HepG2 (cell line): ENCODE measurements around the gene SH2D2A. TPM values are rescaled to one million over a fixed set of nuclear protein-coding genes. Genes with fewer than 3 reads are reported as not detected.
A peak's percentile ranks its signal among the peaks of the same experiment; 100 is the strongest.

Experiments used
- ARID5B ChIP-seq: IDR thresholded peaks from 2 replicates; pipeline ENCODE4 v1.4.0; 2020; ENCODE audit warnings: mild to moderate bottlenecking, missing genetic modification reagents
- FOXC1 ChIP-seq: sonication (generic); formaldehyde crosslinking; IDR thresholded peaks from 2 replicates; pipeline ENCODE4 v1.8.0; 2022; ENCODE audit warnings: mild to moderate bottlenecking, missing genetic modification reagents, borderline replicate concordance
- KDM5A ChIP-seq: fragments of 200-600 bp; sonication (generic); IDR thresholded peaks from 2 replicates; pipeline ENCODE4 v1.7.0; 2018; ENCODE audit warnings: antibody characterized with exemption, mild to moderate bottlenecking, low read length, borderline replicate concordance
- NFYC ChIP-seq: IDR thresholded peaks from 2 replicates; pipeline ENCODE4 v1.6.1; 2016; ENCODE audit warnings: missing genetic modification reagents, missing compliant biosample characterization
- PTBP1 ChIP-seq: fragments of 200-400 bp; formaldehyde crosslinking; IDR thresholded peaks from 2 replicates; pipeline ENCODE4 v1.6.1; 2018; ENCODE audit warnings: low read length, low read depth; ENCODE audit not compliant: poor library complexity, severe bottlenecking
- SRSF1 ChIP-seq: fragments of 200-400 bp; formaldehyde crosslinking; optimal IDR thresholded peaks from 2 replicates; pipeline ENCODE3; 2017; ENCODE audit warnings: mild to moderate bottlenecking, low read depth, low read length, moderate library complexity
- TAF1 ChIP-seq: sonication (generic); formaldehyde crosslinking; IDR thresholded peaks from 2 replicates; pipeline ENCODE4 v1.4.0; 2020; ENCODE audit warnings: missing genetic modification reagents
- THAP9 ChIP-seq: sonication (generic); formaldehyde crosslinking; IDR thresholded peaks from 2 replicates; pipeline ENCODE4; 2020; ENCODE audit warnings: missing genetic modification reagents, mild to moderate bottlenecking, borderline replicate concordance
- ZNF318 ChIP-seq: sonication (generic); formaldehyde crosslinking; IDR thresholded peaks from 2 replicates; pipeline ENCODE4 v1.4.0; 2020; ENCODE audit warnings: mild to moderate bottlenecking, missing genetic modification reagents
- ZNF362 ChIP-seq: sonication (generic); formaldehyde crosslinking; IDR thresholded peaks from 2 replicates; pipeline ENCODE4 v1.4.0; 2020; ENCODE audit warnings: missing genetic modification reagents, mild to moderate bottlenecking, borderline replicate concordance
- polyA plus RNA-seq, 8 experiments: library from polyadenylated mRNA; depleted of rRNA in 3 of 8; stranded (reverse) in 7 of 8; unstranded in 1 of 8; fragments of >200 nt; fragmentation: Illumina TruSeq in 4 of 8; extraction: Trizol in 4 of 8; gene quantifications; 2 replicates each; pipeline versions ENCODE4 v1.2.1 to v1.2.3, GENCODE V29; 2011 to 2016; ENCODE audit warnings: low read depth in 4 of 8, missing spikeins in 1 of 8, mixed read lengths in 1 of 8; ENCODE audit not compliant: insufficient read depth in 1 of 8
- total RNA-seq, 5 experiments: library from RNA; depleted of rRNA; stranded (reverse); fragments of >200 nt; fragmentation: Illumina TruSeq; extraction: Trizol; gene quantifications; 2 replicates each; pipeline ENCODE4 v1.2.3, GENCODE V29; 2016; ENCODE audit warnings: low read depth in 1 of 5

The SH2D2A gene
- total and polyA plus RNA-seq, 2 of the 13 experiments (the other 11 are each of a cell fraction or from before 2014, with no cell fraction given) = 0.57 to 0.73 TPM

- TF ChIP-seq ZNF318 (CRISPR knock-in tag) = no peak; the same call in 1 of the 2 replicates
- peak; percentile 79 for TF ChIP-seq TAF1 (CRISPR knock-in tag)
- TF ChIP-seq KDM5A = peak; percentile 91
- TF ChIP-seq SRSF1 = peak; percentile 89
- no peak for TF ChIP-seq PTBP1
- 0 out of 2 replicates have a peak, but pooled peaks have one; percentile 9 for TF ChIP-seq ARID5B
- peak; percentile 46; the same call in 1 of the 2 replicates for TF ChIP-seq NFYC
- peak; percentile 88 for TF ChIP-seq THAP9 (CRISPR knock-in tag)
- peak; percentile 42; the same call in 1 of the 2 replicates for TF ChIP-seq ZNF362 (CRISPR knock-in tag)
- peak; percentile 93; the same call in 1 of the 2 replicates for TF ChIP-seq FOXC1 (CRISPR knock-in tag)
Measured at GRCh38 chr1:156767101-156767878, 49.4 kb downstream of the SH2D2A start, which contains the start of gene PRCC (continued).
